ENCODE data around the gene CD247.

DNA sequence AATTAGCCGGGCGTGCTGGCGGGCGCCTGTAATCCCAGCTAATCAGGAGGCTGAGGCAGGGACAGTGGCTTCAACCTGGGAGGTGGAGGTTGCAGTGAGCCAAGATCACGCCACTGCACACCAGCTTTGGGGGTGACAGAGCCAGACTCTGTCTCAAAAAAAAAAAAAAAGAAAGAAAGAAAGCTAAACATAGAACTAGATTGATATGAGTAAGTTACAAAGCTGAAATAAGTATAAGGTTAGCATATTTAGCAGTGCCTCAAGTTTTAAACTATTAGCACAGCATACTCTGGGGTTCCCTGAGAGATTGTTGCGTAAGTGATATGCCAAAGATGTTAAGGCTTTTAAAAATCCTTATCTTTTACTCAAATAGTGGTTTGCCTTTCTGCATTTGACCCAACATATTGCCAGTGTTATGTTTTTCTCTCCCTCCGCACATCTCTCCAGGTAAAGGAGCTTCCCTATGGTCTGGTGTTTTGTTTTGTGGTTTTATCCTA is 126.1 kb downstream of the CD247 start:
- TF ChIP-seq CSDE1 (IDR thresholded peaks at IDR 0.05) (no peak), ZNF24 (IDR thresholded peaks at IDR 0.05) (no peak), PPARD (CRISPR knock-in tag; IDR thresholded peaks at IDR 0.05) (no peak), POLR2A (conservative IDR thresholded peaks at IDR 0.05) (no peak), ZNF3 (CRISPR knock-in tag; IDR thresholded peaks at IDR 0.05) (no peak), ARHGAP35 (IDR thresholded peaks at IDR 0.05; ENCODE audit: partially characterized antibody) (no peak), MYC (IDR thresholded peaks at IDR 0.05; ENCODE audit: low read depth, low read length) (no peak), MYC (CRISPR knock-in tag; IDR thresholded peaks at IDR 0.05; ENCODE audit: borderline replicate concordance, low read depth) (no peak), ZNF174 (CRISPR knock-in tag; IDR thresholded peaks at IDR 0.05) (no peak), KLF16 (IDR thresholded peaks at IDR 0.05) (no peak), ZKSCAN1 (IDR thresholded peaks at IDR 0.05; ENCODE audit: low read depth, low read length) (no peak), CTCF (IDR thresholded peaks at IDR 0.05 in 2 of 3, conservative IDR thresholded peaks at IDR 0.05 in 1 of 3; ENCODE audit: insufficient read depth in 2 of 3, low read depth in 1 of 3, low read length in 3 of 3) (no peak), NCOA1 (IDR thresholded peaks at IDR 0.05; ENCODE audit: low read depth) (no peak), EZH2 (IDR thresholded peaks at IDR 0.05; ENCODE audit: borderline replicate concordance, low read depth, low read length) (no peak)
- TF ChIP-seq, protein P1, sequence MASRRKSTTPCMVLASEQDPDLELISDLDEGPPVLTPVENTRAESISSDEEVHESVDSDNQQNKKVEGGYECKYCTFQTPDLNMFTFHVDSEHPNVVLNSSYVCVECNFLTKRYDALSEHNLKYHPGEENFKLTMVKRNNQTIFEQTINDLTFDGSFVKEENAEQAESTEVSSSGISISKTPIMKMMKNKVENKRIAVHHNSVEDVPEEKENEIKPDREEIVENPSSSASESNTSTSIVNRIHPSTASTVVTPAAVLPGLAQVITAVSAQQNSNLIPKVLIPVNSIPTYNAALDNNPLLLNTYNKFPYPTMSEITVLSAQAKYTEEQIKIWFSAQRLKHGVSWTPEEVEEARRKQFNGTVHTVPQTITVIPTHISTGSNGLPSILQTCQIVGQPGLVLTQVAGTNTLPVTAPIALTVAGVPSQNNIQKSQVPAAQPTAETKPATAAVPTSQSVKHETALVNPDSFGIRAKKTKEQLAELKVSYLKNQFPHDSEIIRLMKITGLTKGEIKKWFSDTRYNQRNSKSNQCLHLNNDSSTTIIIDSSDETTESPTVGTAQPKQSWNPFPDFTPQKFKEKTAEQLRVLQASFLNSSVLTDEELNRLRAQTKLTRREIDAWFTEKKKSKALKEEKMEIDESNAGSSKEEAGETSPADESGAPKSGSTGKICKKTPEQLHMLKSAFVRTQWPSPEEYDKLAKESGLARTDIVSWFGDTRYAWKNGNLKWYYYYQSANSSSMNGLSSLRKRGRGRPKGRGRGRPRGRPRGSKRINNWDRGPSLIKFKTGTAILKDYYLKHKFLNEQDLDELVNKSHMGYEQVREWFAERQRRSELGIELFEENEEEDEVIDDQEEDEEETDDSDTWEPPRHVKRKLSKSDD (conservative IDR thresholded peaks at IDR 0.05; ENCODE audit: low read length), result no peak
